Endothelial cell of umbilical vein (primary cell): ENCODE measurements around the gene AGBL3.

Source experiments
- CTCF ChIP-seq, 2 donors: IDR thresholded peaks; 1 replicate in 1 of 2; 2 replicates in 1 of 2; pipeline ENCODE4 v1.5.1; 2011; ENCODE audit warnings: low read length in 2 of 2, mild to moderate bottlenecking in 2 of 2, moderate library complexity in 2 of 2, control low read depth in 1 of 2, inconsistent platforms in 1 of 2, low read depth in 1 of 2; ENCODE audit not compliant: insufficient read depth in 1 of 2; ENCODE audit errors: extremely low read depth in 1 of 2
- EZH2 ChIP-seq: IDR thresholded peaks from 2 replicates; pipeline ENCODE4 v1.6.1; 2012; ENCODE audit warnings: borderline replicate concordance, low read depth, mild to moderate bottlenecking, moderate library complexity, low read length, inconsistent platforms; ENCODE audit not compliant: severe bottlenecking
- GATA2 ChIP-seq: IDR thresholded peaks from 2 replicates; pipeline ENCODE4 v1.7.0; 2011; ENCODE audit warnings: low read depth, mild to moderate bottlenecking, moderate library complexity, mixed read lengths, low read length; ENCODE audit not compliant: insufficient read length, insufficient read depth
- MAX ChIP-seq: IDR thresholded peaks from 2 replicates; pipeline ENCODE4 v1.6.1; 2011; ENCODE audit not compliant: insufficient read depth, insufficient read length
- MYC ChIP-seq: IDR thresholded peaks from one replicate; pipeline ENCODE4 v1.6.1; 2011; ENCODE audit warnings: mild to moderate bottlenecking, low read depth, low read length
- POLR2A ChIP-seq: IDR thresholded peaks from 2 replicates; pipeline ENCODE4 v1.6.1; 2012; ENCODE audit warnings: low read depth, mild to moderate bottlenecking, control low read depth, low read length
- POLR2AphosphoS5 ChIP-seq: IDR thresholded peaks from 2 replicates; pipeline ENCODE4 v1.6.1; 2012; ENCODE audit warnings: low read depth, mild to moderate bottlenecking, control low read depth, low read length, moderate library complexity; ENCODE audit not compliant: insufficient read depth

- TF ChIP-seq CTCF (IDR thresholded peaks at IDR 0.05; ENCODE audit: extremely low read depth in 1 of 2, insufficient read depth in 1 of 2, low read depth in 1 of 2, low read length in 2 of 2) (no peak), POLR2A (no peak), MAX (no peak), POLR2AphosphoS5 (no peak), MYC (no peak), EZH2 (no peak), GATA2 (no peak)
Measured at GRCh38 chr7:135094472-135095237, 108.3 kb downstream of the AGBL3 start.
